Measurements from ENCODE around the gene ANGPTL7.
"Not testable (repeated sequence)": the region's sequence is repeated elsewhere in the genome, so short reads cannot be mapped to it uniquely, and the experiment has no call there.

ANGPTL7 gene, protein sequence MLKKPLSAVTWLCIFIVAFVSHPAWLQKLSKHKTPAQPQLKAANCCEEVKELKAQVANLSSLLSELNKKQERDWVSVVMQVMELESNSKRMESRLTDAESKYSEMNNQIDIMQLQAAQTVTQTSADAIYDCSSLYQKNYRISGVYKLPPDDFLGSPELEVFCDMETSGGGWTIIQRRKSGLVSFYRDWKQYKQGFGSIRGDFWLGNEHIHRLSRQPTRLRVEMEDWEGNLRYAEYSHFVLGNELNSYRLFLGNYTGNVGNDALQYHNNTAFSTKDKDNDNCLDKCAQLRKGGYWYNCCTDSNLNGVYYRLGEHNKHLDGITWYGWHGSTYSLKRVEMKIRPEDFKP

DNA sequence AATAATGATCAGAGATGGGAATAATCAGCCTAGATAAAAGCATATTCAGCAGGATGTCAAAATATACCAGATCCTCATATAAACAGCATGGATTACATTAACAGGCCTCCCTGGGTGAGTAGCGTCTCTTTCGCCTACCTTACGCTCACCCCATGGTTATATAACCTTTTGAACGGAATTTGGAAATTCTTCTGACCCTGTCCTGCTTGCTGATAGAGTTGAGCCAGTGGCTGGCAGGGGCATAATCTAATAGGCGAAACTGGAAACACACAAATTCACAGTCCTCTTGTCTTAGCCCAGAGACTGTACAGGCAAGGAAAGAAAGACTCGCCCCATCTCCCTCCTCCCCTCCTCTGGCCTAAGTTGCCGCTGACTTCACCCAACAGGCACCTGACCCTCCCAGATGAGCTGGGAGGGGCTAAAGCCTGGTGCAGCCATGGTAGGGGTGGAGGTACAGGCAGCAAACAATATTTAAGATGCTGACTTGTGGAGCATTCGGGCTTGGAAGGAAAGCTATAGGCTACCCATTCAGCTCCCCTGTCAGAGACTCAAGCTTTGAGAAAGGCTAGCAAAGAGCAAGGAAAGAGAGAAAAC is at the start of gene ANGPTL7:
ANGPTL7 (plus strand) TSS at position 498 of the 594 bp plus-strand sequence. CDS start 225 bp downstream, outside the sequence.
- no peak for DNase-seq (ENCODE audit: low read depth)

DNA sequence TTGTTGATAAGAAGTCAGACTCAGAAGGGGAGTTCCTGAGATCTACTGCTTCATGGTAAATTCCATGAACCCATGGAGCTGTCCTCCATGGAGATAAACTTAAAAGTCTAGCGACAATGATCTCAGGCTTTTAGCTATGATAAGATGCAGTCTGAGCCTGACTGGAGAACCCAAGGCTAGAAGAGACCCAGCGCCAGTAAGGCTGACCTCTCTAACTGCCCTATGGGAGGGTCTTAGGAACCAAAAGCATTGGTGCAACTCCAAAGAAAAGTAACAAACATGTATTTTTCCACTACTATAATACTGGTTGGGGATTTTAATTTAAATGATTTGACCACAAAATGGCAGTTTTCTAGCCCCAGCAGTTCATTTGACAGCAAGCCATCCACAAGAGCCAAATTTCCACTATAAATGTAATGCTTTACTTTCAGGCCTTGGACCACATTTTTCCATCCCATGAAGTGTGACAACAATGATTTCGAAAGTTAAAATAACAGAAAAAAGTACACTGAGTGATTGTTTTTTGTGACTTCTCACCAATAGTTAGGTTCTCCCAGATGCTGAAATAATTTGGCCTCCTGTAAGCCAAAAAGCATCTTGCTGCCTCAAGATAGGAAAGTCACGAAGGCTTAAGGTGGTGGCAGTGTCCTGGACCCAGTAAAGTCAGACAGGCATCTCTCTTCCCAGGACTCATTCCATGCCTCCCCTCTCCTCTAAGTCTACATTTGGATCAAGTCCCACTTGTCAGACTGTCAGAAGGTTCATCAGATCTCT is 46.4 kb upstream of the ANGPTL7 start:
- no peak for DNase-seq (ENCODE audit: low read depth)

DNA sequence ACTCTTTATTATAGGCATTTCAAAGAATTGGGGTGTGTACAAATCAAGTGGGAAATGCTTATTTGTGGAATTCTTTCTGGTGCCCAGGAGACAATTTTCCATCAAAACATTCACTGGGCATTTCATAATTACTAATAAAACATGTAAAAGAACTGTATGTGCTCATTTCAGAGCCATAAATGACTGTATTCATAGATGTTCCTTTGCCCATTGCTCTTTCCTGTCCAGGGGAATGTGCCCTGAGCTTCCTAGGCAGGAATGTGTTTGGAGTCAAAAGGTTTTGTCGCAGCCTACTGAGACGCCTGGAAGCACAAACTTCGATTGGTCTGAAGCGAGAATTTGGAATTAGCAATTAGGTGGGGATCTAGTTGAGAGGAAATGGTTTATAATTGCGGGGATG is 45.8 kb upstream of the ANGPTL7 start:
- no peak for DNase-seq (ENCODE audit: low read depth)

DNA sequence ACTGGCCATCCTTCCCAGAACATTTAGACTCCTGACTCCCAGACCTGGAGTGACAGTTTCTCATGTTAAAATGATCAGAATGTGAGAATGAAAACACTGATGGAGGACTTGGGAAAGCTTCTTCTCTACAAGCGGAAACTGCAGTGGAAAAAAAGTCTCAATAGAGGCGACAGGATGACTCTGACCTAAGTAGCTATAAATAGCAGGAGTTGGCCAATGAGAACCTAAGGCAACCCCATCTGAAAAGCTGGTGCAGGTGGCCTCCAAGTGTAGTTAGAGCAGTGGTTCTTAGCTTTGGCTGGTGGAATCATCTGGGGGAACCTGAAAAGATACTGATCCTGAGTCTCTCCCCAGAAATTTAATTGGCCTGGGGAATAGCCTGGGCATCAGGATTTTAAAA is 45.2 kb upstream of the ANGPTL7 start:
- DNase-seq (ENCODE audit: low read depth): no peak

DNA sequence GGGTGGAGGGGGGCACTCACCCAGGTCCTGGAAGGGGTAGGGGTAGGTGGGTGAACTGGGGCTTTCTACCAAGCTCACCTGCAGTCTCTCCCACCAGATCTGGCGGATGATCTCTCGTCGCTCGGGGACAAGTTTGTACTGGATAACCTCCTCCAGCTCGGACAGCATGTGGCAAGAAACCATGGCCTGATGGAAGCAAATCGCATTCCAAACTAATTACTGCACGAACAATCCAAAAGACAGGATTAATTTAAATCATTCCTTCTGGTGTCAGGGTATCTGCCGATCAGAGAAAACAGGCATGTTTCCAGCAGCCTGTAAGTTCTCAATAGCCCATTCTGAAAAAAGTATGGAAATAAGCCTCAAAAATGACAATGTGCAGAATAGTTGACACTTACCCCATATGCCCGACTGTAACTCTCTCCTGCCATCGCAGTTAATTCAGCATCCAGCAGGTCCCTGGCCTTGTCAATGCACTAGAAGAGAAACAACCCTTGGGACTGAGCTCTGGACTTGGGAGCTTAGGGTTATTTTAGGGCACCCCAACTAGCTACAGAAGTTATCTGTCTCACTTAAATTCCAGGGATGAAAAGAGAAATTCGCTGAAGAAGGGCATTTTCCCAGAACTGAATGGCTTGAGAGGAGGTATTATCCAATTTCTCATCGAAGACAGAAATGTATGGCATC is 44.4 kb upstream of the ANGPTL7 start:
- DNase-seq (ENCODE audit: low read depth): no peak

DNA sequence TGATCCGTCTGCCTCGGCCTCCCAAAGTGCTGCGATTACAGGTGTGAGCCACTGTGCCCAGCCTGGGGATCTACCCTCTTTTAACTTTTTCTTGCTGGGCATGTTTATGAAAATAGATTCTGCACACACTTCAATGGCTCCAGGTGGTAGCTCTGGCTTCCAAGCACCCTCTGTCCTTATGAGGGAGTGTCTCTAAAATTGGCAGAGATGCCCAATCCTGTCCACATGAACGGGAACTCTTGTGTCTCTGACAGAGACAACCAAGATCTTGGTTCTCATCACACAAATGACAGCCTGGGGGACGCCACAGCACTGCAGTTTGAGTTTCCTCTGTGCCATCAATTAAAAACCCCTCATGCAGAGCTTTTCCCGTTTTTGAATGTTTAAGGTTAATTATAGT is 43.4 kb upstream of the ANGPTL7 start:
- DNase-seq (ENCODE audit: low read depth): no peak

DNA sequence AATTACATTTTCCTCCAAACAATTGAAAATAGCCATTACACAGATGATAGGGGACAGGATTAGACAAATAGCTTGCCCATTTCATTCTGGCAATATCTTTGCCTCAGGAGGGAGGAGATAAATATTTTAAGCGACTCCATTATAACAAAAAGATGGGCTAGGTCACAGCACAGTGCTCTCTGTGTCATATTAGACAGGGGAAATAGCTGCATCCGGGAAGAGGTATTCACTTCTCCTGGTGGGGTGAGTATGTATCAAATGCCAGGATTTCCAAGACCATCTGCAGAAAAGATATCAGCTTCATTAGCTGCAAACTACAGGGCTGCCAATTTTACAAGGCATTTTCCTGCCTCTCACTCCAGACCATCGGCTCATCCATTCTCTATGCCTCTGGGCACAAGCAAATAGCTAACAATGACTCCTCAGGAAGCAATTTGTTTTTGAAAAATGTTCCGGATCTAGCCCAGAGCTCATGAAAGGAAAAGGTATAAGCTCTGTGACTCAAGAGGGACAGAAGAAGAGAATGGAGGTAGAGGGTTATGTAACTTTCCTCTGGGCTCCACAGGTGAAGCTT is 41.9 kb upstream of the ANGPTL7 start:
- DNase-seq (ENCODE audit: low read depth): no peak

DNA sequence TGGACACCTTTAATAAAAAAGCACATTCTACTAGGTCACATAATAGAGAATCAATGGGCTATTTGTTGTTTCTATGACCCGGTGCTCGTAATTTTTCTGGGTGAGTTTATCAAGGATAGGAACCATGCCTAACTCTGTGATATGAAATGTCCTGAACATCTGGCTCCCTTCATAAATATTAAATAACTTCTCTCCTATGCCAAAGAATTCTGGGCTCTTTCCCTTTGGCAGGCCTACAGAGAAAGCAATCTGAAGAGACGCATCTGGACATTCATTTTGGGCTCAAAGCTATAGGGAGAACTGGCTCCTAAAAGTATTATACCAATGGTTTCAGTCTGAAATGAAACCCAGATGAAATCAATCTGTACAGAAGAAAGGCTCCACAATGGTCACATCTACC is 38.8 kb upstream of the ANGPTL7 start:
- no peak for DNase-seq (ENCODE audit: low read depth)

DNA sequence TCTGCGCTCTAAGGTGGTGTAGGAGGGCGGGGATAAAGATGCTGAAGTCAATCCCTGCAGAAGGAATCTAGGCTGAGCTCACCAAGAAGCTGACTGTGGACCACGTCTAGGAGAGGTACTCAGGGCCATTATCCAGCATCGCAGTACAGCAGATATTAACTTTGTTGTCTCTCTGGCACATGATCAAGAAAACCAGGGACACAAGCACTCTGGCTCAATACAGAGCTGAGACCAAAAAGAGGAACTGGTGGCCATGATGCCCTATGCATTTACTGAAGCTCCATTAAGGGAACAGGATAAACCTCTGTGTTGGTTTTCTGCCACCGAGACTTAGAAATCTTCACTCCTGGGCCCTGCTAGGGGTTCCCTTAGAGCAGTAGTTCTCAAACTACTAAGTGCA is 38.0 kb upstream of the ANGPTL7 start:
- DNase-seq (ENCODE audit: low read depth): no peak

DNA sequence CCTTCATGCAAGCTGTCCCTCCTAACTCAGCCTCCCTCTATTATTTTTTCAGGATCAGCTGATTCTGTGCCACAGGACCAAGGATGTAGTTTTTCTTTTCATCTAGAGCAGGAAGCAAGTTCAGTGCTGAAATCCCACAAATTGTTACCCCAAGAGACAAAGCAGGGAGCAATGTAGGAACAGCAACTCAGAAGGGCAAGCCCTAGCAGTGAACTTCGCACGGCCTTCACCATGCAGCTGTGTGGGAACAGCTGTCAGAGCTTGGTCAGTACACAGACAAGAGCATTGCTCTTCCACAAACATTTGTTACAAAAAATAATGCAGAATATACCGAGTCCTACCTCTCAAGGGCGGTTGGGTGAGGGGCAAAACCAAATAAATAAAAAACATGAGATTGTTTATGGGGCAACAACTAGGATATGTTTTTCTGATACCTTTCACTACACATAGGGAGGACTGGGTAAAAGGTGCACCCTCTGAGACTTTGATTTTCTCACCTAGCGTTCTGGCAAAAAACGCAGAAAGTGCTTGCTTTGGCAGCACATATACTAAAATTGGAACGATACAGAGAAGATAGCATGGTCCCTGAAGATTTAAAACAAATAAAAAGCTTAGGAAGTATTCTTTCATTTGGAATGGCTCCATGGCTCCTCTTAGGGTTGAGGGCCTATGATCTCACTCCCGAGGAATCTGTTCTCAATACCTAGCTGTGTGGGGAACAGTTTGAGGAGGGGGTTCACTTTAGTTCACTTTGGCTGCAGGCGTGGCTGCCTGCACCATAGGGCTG is 37.1 kb upstream of the ANGPTL7 start:
- DNase-seq (ENCODE audit: low read depth): no peak

DNA sequence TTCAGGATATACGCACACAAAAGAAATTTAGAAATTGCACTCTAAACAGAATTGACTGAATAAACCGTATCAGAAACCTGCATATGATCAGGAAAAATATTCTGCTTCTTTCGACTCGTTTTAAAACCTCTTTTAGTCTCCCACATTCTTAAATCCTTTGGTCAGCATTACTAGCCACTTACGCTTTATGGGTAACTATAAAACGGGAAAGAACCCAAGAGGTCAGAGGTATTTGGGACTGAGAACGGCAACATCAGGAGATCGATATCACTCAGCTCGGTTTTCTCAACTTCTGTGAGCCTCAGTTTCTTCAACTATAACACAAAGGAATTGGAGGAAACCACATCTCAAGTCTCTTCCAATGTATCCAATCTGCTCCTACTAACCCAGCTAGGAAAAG is 36.4 kb upstream of the ANGPTL7 start:
- no peak for DNase-seq (ENCODE audit: low read depth)

DNA sequence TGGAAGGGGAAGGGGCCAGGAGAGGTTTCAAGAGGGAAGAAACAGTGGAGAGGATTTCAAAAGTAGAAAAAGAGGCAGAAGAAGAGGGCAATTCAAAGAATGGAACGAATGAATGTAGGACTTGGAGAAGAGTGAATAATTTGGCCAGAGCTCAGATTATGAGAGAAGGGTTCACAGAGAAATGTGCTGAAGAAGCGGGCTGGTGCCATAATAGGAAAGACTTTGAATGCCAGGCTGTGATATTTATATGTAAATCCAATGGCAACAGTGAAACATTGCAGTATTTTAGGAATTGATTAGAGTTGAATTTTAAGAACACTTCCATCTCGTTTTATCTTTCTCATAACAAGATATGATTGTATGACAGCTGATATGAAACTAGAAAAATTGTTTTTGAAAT is 36.0 kb upstream of the ANGPTL7 start:
- DNase-seq (ENCODE audit: low read depth): no peak

DNA sequence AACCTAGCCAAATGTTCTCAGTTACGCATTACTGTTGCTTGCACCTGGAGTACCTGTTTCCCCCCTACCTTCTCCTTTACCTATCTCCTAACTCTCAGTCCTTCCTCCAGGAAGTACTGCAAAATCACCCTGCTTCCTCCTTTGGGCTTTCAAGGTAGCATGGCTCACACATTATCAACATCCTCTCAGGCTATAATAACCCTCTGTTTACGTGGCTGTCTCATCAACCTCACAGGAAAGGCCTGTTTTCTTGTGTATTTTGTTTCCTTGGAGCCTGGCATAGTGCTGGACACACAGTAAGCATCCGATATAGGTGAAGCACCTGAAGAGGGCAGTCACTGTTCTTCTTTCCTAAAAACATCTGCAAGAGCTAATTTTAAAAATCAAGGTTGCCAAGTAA is 32.7 kb upstream of the ANGPTL7 start:
- no peak for DNase-seq (ENCODE audit: low read depth)

DNA sequence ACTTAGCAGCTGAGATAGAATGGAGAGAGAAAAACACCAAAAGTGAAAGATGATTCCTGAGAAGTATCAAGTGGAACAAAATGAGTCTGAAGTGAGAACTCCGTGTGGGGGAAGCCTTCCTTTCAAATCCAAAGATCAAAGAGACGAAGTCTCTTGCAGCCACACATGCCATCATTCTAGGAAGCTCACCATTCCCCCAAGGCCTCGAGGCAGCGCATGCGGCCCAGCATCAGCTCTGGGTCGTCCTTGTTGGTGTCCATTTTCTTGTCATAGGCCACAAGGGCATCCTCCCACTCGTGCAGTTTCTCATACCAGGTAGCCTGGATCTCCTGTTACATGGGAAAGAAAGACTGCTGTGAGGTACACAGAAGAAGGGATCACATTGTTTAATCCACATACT is 32.2 kb upstream of the ANGPTL7 start:
- DNase-seq (ENCODE audit: low read depth): no peak

DNA sequence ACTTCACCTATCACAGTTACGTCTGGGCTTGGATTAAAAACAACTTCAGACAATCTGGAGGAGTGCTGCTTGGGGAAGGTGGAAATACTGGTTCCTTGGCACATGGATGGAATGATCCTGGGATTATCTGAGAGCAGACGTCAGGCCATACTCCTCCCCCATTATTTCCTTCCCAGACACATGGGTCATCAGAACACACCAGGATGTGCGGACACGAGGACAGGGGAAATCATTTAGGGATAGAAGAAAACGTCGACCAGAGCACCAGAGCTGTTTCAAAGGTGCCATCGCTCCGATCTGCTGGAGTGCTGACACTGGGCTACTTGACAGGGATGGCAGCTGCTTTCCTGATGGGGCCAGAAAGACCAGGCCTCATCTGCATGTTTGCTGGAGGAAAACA is 31.8 kb upstream of the ANGPTL7 start:
- no peak for DNase-seq (ENCODE audit: low read depth)

DNA sequence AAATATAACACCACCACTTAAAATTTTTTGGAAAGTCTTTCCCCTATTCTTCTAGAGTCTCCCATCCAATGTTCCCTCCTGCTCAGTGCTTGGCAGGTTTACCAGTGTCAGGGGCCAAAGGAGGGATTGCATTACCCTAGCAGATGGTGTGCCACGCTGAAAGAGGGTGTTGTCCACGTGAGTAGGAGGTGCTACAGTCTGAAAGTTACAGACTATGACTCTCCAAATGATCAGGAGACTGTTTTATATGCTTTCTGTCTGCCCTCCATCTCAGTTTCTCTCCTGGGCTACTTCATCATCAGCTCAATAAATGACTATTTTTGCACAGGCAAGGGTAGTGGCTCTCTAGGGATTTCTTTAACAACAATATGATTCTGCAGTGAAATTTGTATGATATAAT is 31.3 kb upstream of the ANGPTL7 start:
- DNase-seq (ENCODE audit: low read depth): no peak

DNA sequence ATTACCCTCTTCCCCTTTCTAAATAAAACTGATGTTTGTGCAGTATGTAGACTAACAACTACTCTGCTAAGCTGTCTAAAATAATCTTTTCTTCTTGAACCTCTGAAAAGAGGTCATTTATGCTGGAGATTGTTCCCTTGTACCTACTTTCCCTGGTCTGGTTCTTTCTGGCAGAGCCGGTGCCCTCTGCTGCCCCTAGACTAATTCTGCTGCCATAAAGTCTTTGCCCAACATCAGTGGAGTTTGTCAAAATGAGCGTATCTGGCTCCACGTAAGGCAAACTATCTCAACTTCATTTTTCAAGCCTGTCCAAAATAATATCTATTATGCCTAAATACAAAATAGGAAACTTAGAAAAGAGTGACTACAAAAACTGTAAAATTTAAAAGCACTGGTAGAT is 30.9 kb upstream of the ANGPTL7 start:
- no peak for DNase-seq (ENCODE audit: low read depth)

DNA sequence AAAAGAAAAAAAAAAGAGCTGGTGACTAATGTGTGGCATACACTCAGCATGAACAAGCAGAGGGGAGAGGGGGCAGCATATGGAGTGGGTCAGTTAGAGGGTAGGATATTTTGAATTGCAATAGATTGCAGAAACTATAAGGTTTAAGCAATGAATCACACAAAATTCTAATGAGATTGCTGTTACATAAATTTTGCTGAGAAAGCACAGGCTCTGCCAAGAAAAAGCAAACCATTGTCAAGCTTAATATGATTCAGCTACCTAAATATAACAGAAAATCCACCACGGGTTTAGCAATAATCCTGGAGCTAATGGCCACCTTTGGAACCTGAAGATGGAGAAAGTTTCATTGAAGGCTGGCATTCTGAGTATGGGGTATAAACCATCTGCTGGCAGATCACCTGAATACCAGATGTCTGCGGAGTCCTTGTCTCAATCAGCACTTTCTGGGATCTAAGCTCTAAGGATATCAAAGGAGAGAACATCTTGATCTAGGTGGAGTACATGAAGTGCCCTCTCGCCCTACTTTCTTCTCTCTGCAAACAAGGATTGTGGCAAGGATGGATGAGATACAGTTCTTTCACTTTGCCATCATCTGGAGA is 30.3 kb upstream of the ANGPTL7 start:
- DNase-seq (ENCODE audit: low read depth): no peak

DNA sequence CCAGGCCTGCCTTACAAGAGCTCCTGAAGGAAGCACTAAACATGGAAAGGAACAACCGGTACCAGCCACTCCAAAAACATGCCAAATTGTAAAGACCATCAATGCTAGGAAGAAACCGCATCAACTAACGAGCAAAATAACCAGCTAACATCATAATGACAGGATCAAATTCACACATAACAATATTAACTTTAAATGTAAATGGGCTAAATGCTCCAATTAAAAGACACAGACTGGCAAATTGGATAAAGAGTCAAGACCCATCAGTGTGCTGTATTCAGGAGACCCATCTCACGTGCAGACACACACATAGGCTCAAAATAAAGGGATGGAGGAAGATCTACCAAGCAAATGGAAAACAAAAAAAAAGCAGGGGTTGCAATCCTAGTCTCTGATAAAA is 26.4 kb upstream of the ANGPTL7 start:
- DNase-seq (ENCODE audit: low read depth): not testable (repeated sequence)

DNA sequence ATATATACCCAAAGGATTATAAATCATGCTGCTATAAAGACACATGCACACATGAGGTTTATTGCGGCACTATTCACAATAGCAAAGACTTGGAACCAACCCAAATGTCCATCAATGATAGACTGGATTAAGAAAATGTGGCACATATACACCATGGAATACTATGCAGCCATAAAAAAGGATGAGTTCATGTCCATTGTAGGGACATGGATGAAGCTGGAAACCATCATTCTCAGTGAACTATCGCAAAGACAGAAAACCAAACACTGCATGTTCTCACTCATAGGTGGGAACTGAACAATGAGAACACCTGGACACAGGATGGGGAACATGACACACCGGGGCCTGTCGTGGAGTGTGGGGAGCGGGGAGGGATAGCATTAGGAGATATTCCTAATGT is 22.4 kb upstream of the ANGPTL7 start:
- not testable (repeated sequence) for DNase-seq (ENCODE audit: low read depth)

DNA sequence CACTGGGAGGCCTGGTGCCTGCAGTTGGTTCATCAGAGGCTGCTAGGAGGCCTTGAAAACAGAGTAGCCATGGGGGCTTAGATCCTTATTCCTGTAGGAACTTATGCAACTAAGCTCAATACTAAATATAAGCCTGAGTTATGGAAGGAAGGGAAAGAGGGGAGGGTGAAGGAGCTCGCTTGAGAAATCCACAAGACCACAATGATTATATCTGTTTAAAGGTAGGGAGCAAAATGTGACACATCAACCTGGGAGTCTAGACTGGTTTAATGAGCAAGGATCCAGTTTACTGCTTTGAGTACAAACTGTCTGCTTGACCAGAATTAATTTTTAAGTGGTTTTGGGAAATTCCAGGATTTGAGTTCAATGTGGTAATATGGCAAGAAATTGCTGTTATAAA is 20.4 kb upstream of the ANGPTL7 start:
- no peak for DNase-seq (ENCODE audit: low read depth)
